Stimulated activated naive B cell treated with anti-CD40 and anti-IgM and Interleukin-4, amounts not matched to agents 10 μg/mL and 1 μg/mL and 100 μg/mL, for 72 hours (primary cell): ENCODE results near the gene G3BP1.

Source experiments
- ATAC-seq, 2 donors: fragments of 150-1000 bp; cut with Tn5 transposase; replicated peaks; 2 replicates each; pipeline ENCODE4 v1.10.0; 2021; ENCODE audit warnings: moderate library complexity in 1 of 2
- DNase-seq: peaks from one replicate; pipeline ENCODE4 v3.0.0; 2021
- H3K27ac Mint-ChIP-seq: one replicate; pipeline ENCODE4 v1.8.0; 2022; ENCODE audit warnings: mild to moderate bottlenecking, mixed read lengths
- H3K27me3 Mint-ChIP-seq, 2 donors: one replicate each; pipeline ENCODE4 v1.8.0; 2022; ENCODE audit warnings: mixed read lengths in 2 of 2
- H3K36me3 Mint-ChIP-seq, 2 donors: one replicate each; pipeline ENCODE4 v1.8.0; 2022; ENCODE audit warnings: mixed read lengths in 2 of 2, mild to moderate bottlenecking in 1 of 2
- H3K4me1 Mint-ChIP-seq, 2 donors: one replicate each; pipeline ENCODE4 v1.8.0; 2022; ENCODE audit warnings: mixed read lengths in 2 of 2, mild to moderate bottlenecking in 1 of 2
- H3K4me3 Mint-ChIP-seq, 2 donors: one replicate each; pipeline ENCODE4 v1.8.0; 2022; ENCODE audit warnings: mild to moderate bottlenecking in 2 of 2, mixed read lengths in 2 of 2, moderate library complexity in 1 of 2
- H3K9me3 Mint-ChIP-seq, 2 donors: one replicate each; pipeline ENCODE4 v1.8.0; 2022; ENCODE audit warnings: mixed read lengths in 2 of 2, mild to moderate bottlenecking in 1 of 2

The G3BP1 gene

DNA sequence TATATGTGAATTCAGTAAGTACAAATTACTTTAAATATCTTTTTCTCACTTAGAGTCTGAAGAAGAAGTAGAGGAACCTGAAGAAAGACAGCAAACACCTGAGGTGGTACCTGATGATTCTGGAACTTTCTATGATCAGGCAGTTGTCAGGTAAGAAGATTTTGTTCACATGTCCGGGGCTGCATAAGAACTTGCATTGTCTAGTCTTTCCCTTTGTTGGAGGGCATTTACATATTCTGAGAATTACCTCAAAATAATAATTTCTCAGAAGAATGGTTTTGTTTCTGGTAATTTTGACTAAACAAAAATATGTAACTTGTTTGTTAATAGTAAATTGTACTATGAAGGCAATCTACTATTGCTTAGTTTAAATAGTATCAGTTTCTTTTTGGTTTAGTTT is 23.7 kb downstream of the G3BP1 start:
- Mint-ChIP-seq H3K9me3 (no peaks in the 10 kb centered on the region), H3K36me3 (peaks cover 31 to 45% of the 10 kb centered on the region in 2 donors), H3K4me3 (no peak overlapping the region), H3K27ac (no peak overlapping the region), H3K4me1 (peaks cover 6 to 13% of the 10 kb centered on the region in 2 donors), H3K27me3 (no peaks in the 10 kb centered on the region)
- ATAC-seq (no peak), DNase-seq (no peak)

GRCh38 chr5:151798674-151799073 is 26.9 kb downstream of the G3BP1 start:
- no peak overlapping the region for H3K4me3 Mint-ChIP-seq
- DNase-seq = no peak
- peaks cover 6 to 17% of the 10 kb centered on the region in 2 donors for H3K4me1 Mint-ChIP-seq
- no peaks in the 10 kb centered on the region for H3K9me3 Mint-ChIP-seq
- H3K27me3 Mint-ChIP-seq = no peaks in the 10 kb centered on the region
- no peak for ATAC-seq
- H3K36me3 Mint-ChIP-seq = peaks cover 17 to 48% of the 10 kb centered on the region in 2 donors
- no peak overlapping the region for H3K27ac Mint-ChIP-seq

- H3K9me3 Mint-ChIP-seq = no peaks in the 10 kb centered on the region
- H3K4me3 Mint-ChIP-seq = no peak overlapping the region
- H3K4me1 Mint-ChIP-seq = peaks cover 6 to 24% of the 10 kb centered on the region in 2 donors
- H3K27ac Mint-ChIP-seq = peak overlapping the region; percentile 89
- peaks cover 23 to 53% of the 10 kb centered on the region in 2 donors for H3K36me3 Mint-ChIP-seq
- H3K27me3 Mint-ChIP-seq = no peaks in the 10 kb centered on the region
- ATAC-seq = no peak
- DNase-seq = no peak
These were observed 27.7 kb downstream of the G3BP1 start for GRCh38 chr5:151799407-151799806.

DNA sequence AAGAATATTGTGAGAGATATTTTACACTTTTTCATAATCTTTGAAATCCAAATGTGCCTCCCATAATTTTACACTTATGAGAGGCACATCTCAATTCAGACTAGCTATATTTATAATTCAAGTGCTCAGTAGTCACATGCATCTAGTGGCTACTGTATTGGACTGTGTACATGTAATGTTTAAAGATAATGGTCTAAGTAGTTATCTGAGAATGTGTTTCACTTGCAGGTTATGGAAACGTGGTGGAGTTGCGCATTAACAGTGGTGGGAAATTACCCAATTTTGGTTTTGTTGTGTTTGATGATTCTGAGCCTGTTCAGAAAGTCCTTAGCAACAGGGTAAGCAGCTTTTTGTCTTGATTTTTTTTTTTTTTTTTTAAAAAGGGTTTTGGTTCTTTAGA is 28.8 kb downstream of the G3BP1 start:
- Mint-ChIP-seq H3K27ac (no peak overlapping the region), H3K27me3 (no peaks in the 10 kb centered on the region), H3K4me1 (peaks cover 9 to 32% of the 10 kb centered on the region in 2 donors), H3K4me3 (no peak overlapping the region), H3K9me3 (no peaks in the 10 kb centered on the region), H3K36me3 (peaks cover 27 to 55% of the 10 kb centered on the region in 2 donors)
- DNase-seq (no peak), ATAC-seq (no peak)

DNA sequence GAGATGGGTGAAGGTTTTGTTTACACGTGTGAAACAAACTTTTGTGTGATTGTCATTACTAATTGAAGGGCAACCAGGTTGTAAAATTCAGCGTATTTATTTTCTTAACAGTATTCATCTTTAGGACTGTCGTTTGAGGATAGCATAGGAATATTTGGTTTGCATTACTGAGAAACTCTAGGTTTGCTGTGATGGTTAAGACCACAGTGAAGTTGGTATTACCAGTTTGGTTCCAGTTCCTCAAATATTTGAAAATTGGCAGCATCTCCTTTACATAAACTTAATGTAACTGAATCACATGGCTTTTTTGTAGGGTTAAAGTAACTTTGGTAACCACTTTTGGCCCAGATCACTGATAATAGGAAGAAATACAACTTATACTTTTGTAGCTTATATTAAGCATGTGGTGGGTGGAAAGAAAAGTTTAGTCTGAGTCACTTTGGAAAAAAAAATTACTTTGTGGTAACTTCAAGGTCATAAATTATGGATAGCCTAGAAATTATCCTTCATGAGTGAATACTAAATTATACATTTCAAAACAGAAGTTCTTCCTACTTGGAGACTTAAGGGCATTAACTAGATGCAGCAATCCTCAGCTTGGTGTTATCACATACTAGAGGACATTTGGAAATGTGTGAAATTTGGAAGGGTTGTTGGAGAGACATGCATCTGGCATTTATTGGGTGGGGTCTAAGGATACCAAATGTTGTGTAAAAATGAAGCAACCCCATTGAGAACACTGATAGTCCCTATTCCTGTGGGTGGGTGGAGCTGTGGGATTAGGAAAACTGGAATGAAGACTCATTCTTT is 33.9 kb downstream of the G3BP1 start:
- peak overlapping the region; percentile 72 for H3K27ac Mint-ChIP-seq
- H3K36me3 Mint-ChIP-seq = peaks cover 36 to 61% of the 10 kb centered on the region in 2 donors
- DNase-seq (no peak), ATAC-seq (peak; percentile 62 to 77)
- H3K4me1 Mint-ChIP-seq = peaks cover 10 to 31% of the 10 kb centered on the region in 2 donors
- peaks cover 0 to 1% of the 10 kb centered on the region in 2 donors for H3K9me3 Mint-ChIP-seq
- H3K4me3 Mint-ChIP-seq = no peak overlapping the region
- H3K27me3 Mint-ChIP-seq = no peaks in the 10 kb centered on the region

DNA sequence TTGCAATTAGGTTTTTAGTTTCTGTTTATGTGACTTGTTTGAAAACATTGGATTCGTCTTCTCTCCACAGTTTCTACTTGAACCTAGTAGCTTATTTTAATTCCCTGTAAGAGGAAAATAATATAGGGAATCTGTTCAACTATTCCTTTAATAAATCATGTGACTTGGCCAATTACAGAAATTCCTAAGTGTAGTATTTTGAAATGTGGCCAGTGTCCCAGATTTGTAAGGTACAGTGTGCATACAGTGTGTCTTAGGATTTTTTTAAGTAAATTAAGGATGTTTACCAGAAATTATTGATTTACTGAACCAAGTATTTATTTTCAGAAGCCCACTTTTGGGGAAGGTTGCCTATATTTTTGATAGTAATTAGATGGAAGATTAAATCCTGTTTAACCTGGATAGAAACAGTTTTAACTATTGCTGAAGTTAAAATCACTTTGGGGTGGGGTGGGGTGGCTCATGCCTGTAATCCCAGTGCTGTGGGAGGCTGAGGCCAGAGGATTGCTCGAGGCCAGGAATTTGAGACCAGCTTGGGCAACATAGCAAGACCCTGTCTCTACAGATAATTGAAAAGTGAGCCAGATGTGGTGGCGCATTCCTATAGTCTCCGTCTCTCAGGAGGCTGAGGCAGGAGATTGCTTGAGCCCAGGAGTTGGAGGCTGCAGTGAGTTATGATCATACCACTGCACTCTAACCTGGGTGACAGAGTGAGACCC is 36.9 kb downstream of the G3BP1 start:
- no peak overlapping the region for H3K4me3 Mint-ChIP-seq
- H3K4me1 Mint-ChIP-seq = peaks cover 13 to 27% of the 10 kb centered on the region in 2 donors
- peak overlapping the region; percentile 47 for H3K27ac Mint-ChIP-seq
- H3K9me3 Mint-ChIP-seq = peaks cover 4% of the 10 kb centered on the region in 2 donors
- no peaks in the 10 kb centered on the region for H3K27me3 Mint-ChIP-seq
- ATAC-seq (no peak), DNase-seq (no peak)
- peaks cover 41 to 72% of the 10 kb centered on the region in 2 donors for H3K36me3 Mint-ChIP-seq

DNA sequence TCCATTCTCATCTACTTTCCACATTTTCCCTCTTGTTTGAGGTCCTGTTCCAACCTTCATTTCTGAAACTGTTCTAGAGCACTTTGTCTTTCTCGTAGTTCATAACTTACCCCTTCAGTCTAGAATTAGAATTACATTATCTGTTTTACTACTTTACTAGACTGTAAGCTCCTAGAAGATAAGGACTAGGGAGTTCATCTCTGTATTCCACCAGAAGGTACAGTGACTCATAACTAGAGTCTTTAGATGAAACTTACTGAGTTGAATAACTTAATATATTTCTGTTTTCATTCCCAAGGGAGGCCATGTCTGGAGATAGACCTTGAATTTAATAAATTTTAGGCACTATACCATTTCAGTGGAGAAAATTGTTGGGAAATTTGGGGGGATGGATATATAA is 38.7 kb downstream of the G3BP1 start:
- peak in 1 of 2 donors; percentile 52 for ATAC-seq
- H3K27ac Mint-ChIP-seq = peak overlapping the region; percentile 72
- no peak overlapping the region for H3K4me3 Mint-ChIP-seq
- DNase-seq = no peak
- no peaks in the 10 kb centered on the region for H3K27me3 Mint-ChIP-seq
- peaks cover 42 to 76% of the 10 kb centered on the region in 2 donors for H3K36me3 Mint-ChIP-seq
- H3K4me1 Mint-ChIP-seq = peaks cover 10 to 12% of the 10 kb centered on the region in 2 donors
- H3K9me3 Mint-ChIP-seq = peaks cover 4% of the 10 kb centered on the region in 2 donors

- peak overlapping the region; percentile 40 for H3K27ac Mint-ChIP-seq
- no peak overlapping the region for H3K4me3 Mint-ChIP-seq
- DNase-seq (no peak), ATAC-seq (no peak)
- no peaks in the 10 kb centered on the region for H3K27me3 Mint-ChIP-seq
- H3K36me3 Mint-ChIP-seq = peaks cover 37 to 76% of the 10 kb centered on the region in 2 donors
- H3K4me1 Mint-ChIP-seq = peaks cover 8% of the 10 kb centered on the region in 2 donors
- peaks cover 4% of the 10 kb centered on the region in 2 donors for H3K9me3 Mint-ChIP-seq
These were observed 39.1 kb downstream of the G3BP1 start for GRCh38 chr5:151810897-151811296.

DNA sequence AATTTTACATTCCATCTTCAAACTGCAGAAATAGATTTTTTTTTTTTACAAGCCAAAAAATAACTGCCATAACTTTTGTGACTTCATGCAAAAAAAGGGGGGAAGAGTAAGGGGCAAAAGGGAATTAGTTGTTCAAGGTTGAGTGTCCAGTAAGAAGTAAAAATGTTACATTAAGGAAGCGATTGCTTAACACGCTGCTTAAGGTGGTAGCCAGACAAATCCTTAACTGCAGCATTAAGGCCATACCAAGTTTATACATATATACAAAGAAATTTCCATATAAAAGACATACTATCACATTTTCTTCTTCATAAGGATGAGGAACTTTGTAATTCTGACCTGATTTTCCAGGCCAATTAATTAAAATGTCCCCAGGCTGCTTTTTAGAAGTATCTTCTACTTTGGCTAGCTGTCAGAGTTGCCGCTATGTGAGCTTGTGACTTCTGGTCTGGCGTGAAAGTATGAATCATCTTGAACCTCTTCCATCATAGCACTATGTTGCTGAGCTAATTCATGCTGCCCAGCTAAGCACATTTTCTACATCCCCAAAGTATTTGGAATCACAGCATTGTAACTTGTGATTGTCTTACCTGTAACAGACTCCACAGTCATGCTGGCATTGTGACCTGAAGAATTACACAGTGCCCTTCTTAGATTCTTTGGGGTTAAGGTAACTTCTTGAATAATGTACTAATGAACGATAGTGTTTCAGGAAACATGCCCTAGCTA is 40.0 kb downstream of the G3BP1 start:
- DNase-seq (no peak), ATAC-seq (no peak)
- H3K36me3 Mint-ChIP-seq = peaks cover 34 to 76% of the 10 kb centered on the region in 2 donors
- H3K27me3 Mint-ChIP-seq = no peaks in the 10 kb centered on the region
- no peak overlapping the region for H3K4me3 Mint-ChIP-seq
- peaks cover 4% of the 10 kb centered on the region in 2 donors for H3K9me3 Mint-ChIP-seq
- H3K27ac Mint-ChIP-seq = no peak overlapping the region
- peaks cover 6 to 8% of the 10 kb centered on the region in 2 donors for H3K4me1 Mint-ChIP-seq

GRCh38 chr5:151812757-151813309 is 41.1 kb downstream of the G3BP1 start:
- H3K4me3 Mint-ChIP-seq = no peak overlapping the region
- H3K27me3 Mint-ChIP-seq = no peaks in the 10 kb centered on the region
- H3K36me3 Mint-ChIP-seq = peaks cover 36 to 79% of the 10 kb centered on the region in 2 donors
- H3K27ac Mint-ChIP-seq = no peak overlapping the region
- H3K4me1 Mint-ChIP-seq = peaks cover 6 to 8% of the 10 kb centered on the region in 2 donors
- no peak for DNase-seq
- peaks cover 4% of the 10 kb centered on the region in 2 donors for H3K9me3 Mint-ChIP-seq
- no peak for ATAC-seq

DNA sequence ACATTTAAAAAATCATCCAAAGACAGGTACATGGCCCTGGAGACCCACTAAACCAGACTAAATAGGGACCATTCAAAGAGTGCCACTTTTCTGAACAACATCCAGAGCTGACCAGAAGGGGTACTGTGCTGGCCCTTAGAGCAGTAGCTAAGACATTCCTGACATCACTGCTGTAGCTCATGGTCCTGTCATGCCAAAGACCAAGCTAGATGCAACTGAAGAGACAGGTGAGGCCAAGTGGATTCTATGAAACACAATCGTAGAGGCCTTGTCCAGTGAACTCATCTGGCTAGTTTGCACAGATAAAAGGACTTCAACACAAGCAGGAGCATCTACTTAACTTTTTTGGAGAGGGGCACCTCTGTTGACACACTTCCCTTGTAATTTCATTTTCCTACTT is 43.3 kb downstream of the G3BP1 start:
- Mint-ChIP-seq H3K27ac (peak overlapping the region; percentile 31), H3K27me3 (no peaks in the 10 kb centered on the region), H3K4me1 (peaks cover 5 to 6% of the 10 kb centered on the region in 2 donors), H3K9me3 (peaks cover 4% of the 10 kb centered on the region in 2 donors), H3K4me3 (no peak overlapping the region), H3K36me3 (peaks cover 25 to 70% of the 10 kb centered on the region in 2 donors)
- DNase-seq = no peak
- ATAC-seq = no peak

DNA sequence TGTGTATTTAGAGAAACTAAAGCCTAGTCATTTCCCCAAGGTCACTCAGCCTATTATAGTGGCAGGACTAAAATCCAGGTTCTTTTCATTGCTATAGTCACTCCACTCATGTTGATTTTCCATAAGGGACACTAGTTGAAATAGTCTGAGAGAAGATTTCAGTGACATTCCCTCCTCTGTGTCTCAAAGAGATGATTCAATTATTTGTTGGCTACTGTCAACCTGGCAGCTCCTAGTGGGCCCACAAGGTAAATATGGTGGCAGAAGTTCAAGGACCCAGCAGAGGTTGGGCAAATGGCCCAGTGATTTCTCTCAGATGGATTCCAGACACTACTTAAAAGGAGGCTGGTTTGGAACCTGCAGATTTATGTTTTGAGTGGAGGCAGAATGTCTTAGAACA is 48.1 kb downstream of the G3BP1 start:
- Mint-ChIP-seq H3K36me3 (peaks cover 17 to 49% of the 10 kb centered on the region in 2 donors), H3K4me3 (no peak overlapping the region), H3K9me3 (no peaks in the 10 kb centered on the region), H3K27ac (no peak overlapping the region), H3K27me3 (no peaks in the 10 kb centered on the region), H3K4me1 (no peaks in the 10 kb centered on the region)
- DNase-seq = no peak
- ATAC-seq = no peak

- Mint-ChIP-seq H3K27ac (no peak overlapping the region), H3K4me1 (no peaks in the 10 kb centered on the region), H3K27me3 (no peaks in the 10 kb centered on the region), H3K9me3 (no peaks in the 10 kb centered on the region), H3K4me3 (no peak overlapping the region), H3K36me3 (peaks cover 18 to 47% of the 10 kb centered on the region in 2 donors)
- DNase-seq (no peak), ATAC-seq (no peak)
These were observed 48.5 kb downstream of the G3BP1 start for GRCh38 chr5:151820271-151820670.

GRCh38 chr5:151820903-151821302 is 49.1 kb downstream of the G3BP1 start:
- DNase-seq = no peak
- H3K36me3 Mint-ChIP-seq = peaks cover 21 to 47% of the 10 kb centered on the region in 2 donors
- H3K4me3 Mint-ChIP-seq = no peak overlapping the region
- no peaks in the 10 kb centered on the region for H3K4me1 Mint-ChIP-seq
- no peaks in the 10 kb centered on the region for H3K27me3 Mint-ChIP-seq
- no peak for ATAC-seq
- H3K27ac Mint-ChIP-seq = no peak overlapping the region
- no peaks in the 10 kb centered on the region for H3K9me3 Mint-ChIP-seq
